Stimulated activated CD4-positive, alpha-beta T cell treated with anti-CD3 and anti-CD28 coated beads, TNF-alpha, amount 100 ng/mL, for 24 hours (primary cell): ENCODE results near the gene FAM241B.
A peak's percentile ranks its signal among the peaks of the same experiment; 100 is the strongest.

Source experiments
- DNase-seq, 3 experiments: peaks; one replicate each; pipeline ENCODE4 v3.0.0-alpha.2; 2020; ENCODE audit warnings: low read depth in 3 of 3

The FAM241B gene

DNA sequence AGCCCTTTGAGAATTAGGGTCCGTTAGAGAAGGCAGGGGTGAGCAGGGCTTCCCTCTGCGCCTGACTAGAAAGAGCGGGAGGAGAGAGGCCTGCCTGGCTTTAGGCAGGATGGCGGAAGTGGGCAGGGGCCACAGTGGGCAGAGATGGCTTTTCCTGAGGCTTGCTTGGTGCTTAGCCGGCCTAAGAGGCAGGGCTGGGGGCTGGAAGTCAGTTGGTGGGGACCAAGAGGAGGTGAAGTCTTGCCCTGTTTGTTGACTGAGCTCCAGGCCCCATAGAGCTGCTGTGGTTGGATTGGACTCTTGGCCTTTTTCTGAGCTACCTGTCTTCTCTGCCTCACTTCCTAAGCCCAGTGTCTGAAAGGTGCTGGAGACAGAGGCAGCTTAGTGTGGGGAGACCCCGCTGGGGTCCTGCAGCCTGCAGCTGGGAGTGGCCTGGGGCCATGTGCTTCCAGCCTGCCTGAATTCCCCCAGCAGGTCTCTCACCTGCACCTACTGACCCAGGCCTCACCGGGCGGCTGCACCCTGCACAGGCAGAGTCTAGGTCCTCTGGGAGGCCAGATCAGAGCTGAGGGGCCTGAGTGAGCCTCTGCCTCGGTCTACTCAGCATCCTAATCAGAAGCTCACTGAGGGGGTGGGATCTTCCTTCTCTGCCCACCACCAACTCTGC is 4.8 kb downstream of the FAM241B start:
- DNase-seq = no peak

DNA sequence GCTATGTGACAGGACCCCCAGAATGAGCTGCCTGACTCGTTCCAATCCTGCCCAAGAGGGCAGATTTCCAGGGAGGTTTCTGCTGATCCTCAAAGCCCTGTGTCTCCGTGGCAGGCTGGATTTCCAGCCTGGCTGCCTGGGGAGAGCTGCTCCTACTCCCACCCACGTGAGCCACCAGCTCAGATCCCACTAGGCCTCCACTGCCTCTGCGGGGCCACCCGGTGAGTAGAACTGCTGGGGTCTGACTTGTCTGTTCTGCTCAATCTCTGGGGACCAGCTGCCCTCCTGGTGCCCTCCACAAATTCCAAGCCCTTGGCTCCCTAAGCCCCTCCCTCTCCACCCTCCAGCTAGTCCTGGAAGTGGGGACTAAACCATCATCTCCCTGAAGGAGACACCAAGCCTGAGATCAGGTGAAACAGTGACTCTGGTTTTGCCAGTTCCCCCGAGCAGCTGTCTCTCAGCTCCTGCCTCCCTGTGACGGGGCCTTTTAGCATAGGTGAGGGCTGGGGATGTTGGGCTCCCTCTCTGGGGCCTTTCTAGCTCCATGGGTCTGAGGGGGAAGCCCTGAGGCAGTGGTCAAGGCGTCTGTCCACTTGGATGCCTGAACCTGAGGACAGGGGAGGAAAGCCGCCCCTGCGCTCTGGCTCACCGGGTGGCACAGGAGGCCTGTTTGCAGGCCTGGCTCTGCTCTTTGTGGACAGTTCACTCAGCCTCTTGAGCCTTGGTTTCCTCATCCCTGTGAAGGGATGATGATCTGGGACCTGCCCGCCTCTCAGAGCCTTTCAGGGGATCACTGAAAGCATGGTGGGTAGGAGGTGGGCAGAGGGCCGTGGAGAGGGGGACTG is 5.6 kb downstream of the FAM241B start:
- DNase-seq = no peak

DNA sequence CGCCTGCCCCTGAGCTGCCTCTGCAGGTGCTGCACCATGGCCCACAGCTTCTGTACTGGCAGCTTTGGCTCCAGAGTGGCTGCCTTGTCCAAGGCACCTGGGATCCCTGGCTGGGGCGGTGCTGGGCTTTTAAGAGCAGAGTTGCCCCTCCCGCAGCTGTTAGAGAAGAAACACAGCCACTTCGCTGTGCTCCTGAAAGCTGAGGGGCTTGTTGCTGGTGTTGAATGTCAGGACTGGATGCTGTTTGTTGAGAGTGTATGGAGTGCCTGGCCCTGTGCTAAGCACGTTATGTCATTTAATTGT is 6.2 kb downstream of the FAM241B start:
- no peak for DNase-seq

DNA sequence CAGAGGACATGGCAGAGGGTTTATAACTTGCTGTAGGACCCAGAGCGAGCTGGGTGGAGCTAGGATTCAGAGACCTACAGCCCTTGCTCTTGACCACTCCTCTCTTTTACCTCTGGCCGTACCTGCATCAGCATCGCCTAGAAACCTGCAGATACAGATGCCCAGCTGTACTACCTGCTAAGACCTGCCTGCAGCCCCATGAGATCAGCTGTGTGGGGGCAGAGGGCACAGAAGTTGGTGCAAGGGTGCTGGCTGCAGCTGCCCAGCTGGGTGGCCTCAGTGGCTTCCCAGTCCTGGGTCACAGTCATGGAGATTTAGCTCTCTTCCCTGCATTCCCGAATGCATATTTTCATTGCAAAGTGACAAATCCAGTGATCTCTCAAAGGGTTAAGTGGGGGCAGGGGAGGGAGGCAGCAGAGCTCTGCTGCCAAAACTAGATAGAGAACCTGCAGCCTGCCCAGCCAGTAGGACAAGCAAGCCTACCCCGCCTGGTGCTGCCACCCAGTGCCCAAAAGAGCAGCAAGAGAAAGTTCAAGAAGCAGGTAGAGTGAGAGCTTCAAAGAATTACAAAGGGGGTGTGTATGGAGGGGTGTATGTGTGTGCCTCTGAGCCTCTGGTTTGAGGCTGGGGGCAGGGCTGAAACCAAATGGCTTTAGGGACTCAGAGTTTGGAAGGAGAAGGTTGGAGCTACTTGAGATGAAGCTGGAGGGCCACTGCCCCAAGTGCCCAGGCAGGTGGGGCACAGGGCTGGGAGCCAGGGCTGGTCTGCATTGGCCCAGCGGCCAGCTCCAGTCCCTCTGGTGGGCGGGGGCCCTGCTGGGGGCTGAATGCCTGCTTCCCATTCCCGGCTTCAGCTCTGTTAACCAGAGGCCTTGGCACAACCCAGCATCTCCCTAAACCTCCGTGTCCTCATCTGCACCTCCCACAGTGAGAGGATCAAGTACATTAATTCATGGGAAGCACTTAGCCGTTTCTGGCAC is 6.9 kb downstream of the FAM241B start:
- no peak for DNase-seq

DNA sequence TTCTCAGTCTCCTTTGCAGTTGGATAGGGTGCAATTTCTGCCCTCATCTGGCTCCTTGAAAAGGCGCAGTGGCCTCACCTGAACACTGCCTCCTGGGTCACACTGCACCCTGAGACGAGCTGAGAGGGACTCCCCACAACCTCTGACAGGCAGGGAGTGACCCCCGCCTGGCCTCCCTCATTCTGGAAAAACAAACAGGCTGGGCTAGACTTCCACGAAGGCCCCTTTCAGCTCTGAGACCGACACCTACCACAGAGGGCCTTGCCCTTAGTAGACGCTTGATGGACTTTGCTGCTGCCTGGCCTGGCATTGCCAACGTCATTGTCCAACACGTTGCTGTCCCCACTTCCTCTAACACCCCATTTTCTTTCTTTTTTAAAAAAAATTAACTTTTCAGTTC is 8.6 kb downstream of the FAM241B start:
- no peak for DNase-seq

DNA sequence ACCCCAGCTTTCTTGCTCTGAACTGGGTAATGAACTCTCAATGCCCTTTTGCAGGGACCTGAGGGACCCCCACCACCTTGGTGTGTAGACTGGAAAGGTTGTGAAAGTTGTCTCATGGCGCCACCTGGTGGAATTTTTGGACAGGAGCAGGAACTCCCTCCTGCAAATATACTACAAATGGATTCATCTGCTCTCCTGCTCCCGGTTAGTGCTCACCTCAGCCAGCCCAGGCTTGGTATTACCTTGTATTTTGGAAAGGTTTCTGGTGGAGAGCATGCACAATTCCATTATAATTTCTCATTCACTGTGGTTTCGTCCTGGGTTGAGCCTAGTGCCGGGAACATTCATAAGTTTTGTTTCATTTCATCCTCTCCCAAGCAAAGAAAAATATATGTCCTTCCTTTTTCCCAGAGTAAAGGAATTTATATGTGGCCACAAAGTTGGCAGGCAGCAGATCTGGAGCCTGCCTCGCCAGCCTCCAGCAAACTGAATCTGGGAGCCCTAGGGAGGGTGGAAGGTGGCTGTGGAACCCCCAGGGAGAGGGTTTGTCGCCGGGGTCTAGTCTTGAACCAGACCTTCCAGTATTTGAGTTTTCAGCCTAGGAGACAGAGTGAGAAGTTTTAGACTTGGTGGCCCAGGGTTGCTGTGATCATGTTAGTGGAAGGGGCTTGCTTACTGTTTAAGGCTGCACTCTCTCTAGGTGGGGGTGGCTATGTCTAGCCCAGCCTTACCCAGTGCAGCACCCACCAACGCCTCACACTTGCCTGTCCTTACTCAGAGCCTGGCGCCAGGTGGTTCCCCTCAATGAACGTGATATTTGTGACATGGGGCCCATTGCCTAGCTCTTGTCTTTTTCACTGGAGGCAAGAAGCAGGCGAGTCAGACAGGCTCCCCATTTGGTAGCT is 9.5 kb downstream of the FAM241B start:
- peak; percentile 45 to 57 (median 55) for DNase-seq

DNA sequence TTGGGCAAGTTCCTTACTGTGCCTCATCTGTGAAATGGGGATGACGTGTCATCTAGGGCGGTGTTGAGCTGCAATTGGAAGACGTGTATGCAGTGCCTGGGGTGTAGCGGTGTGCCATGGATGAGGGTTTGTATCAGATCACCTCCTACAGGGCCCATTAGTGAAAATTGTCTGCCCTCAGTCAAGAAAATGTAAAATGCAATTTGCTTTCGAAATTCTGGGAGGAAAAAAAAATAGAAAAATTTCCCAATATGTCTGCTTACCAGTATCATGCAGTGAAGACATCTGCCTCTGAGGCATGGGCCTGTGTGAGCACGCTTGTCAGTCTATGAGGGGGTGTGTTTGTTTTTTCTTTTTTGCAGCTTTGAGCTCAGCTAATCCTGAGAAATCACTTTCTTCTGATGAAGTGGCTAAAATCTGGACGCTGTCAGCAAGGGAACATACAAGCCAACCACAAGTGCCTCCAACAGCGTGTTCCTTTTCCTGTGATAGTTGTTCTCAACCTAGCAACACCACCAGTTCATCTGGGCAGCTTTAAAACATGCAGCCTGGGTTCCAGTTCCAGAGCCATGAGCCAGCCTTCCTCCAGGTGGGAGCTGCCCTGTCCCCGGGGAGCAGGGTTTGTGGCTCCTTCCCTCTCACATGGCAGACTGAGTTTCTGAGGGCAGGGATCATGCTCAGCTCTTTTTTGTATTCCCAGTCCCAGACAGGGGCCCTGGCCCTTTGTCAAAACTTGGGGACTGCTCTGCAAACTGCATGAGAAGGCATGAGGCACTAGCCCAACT is 10.3 kb downstream of the FAM241B start:
- no peak for DNase-seq

DNA sequence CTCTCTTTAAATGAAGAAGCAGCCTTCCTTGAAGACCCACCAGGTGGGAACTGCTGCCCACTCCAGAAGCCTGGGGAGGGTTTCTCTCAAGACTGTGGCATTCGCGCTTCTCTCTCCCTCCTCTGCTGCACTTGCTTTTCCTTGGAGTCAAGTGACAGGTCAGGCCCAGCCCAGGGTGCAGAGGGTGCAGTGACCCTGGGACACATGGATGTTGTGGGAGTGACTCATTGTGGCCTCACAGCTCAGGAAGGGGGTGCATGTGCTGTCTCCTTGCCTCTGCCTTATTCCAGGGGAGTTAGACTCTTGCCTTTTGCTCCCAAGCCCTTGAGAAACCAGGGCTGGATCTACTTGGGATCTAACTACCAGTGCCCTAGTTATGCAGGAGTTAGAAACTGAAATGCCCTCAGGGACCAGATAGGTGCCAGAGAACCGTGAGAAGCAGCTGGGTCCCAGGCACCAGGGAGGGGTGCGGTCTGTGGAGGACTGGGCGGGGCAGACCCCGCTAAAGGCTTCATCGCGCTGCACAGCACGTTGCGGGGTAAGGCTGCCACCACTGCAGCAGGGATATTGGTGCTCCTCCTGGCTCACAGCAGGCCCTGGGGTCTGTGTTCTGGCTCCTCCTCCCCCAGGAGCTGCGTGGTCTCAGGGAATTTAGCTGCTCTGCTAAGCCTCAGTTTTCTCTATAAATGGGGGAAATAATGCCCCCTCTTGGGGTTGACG is 11.4 kb downstream of the FAM241B start:
- DNase-seq = no peak

DNA sequence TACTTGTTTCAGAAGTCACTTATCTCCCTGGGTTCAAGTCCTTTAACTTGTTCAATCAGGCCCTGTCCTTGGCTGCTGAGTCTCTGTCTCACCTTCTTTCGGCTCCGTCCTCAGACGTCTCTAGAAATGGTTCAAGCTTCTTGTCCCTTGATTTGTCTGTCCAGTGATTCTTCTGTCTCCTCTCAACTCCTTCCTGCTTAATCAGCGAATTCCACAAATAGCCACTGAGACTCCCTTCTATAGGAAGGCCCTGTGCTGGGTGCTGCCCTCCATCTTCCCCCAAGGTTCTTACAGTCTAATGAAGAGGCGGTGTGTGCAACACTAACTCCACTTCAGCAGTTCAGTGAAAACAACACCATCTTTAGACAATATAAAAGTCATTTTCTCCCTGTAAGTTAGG is 12.7 kb downstream of the FAM241B start:
- no peak for DNase-seq

DNA sequence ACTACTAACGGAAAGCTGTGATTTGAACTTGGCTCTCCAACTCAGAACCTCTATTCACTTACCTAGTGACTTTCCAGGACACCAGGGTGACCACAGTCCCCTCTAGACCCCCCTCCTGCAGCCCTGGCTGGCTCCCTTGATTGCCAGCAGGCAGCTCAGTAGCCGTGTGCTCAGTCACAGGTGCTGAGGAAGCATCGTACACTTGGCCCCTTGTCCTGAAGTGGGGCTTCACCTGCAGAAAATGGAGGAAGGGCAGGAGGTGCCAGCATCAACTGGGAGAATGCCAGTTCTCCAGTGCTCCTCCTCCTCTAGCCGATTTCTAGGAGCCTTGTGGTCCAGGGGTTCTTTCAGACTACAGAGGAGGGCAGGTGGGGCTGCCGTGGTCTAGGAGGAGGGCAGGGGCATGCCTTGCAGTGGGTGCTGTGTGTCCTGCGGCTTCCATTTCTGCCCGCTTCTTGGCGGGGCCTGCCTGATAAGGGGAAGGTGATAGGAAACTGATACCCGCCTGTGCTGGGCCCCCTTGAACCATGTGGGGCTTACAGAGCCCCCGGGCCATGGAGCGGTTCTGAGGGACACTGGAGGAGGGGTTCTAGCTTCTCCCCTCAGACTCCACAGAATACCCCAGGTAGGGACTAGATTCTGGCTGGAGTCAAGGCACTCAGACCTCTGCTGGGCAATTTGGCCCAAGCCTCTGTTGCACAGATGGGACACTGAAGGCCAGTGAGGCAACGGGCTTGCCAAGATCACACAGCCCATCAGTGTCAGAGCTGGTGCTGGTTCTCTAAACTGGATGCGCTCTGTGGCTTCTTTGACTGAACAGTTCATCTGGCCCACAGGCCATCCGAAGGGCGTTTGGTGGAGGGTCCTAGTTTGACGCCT is 14.0 kb downstream of the FAM241B start:
- DNase-seq = no peak

DNA sequence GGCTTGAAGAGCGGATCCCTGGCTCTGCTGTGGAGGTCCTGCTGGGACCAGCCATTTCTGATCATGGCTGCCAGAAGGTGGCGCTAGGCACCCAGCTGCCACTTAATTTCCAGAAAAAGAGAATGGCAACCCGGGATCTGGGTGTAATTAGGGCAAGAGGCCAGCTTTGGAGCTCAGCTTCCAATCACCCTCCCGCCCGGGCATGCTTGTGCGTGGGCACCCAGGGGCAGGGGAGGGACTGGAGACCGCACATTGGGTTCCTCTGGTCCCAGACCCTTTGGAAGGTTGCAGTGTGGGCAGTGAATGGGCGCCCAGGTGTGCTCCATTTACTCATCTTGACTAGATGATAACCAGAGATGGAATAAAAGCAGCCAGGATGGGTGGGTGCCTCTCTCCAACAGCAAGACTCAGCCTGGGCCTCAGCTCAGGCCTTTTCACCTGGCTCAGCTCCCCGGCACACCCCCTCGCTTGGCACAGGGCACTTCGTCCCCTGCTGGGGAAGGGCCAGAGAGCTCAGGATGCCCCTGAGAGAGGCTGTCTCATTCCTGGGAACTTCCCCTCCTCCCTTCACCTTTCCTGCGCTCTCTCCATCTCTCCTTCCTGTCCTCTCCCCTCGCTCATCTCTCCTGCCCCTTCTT is 14.7 kb downstream of the FAM241B start:
- DNase-seq = peak in 1 of 3 experiments; percentile 41

DNA sequence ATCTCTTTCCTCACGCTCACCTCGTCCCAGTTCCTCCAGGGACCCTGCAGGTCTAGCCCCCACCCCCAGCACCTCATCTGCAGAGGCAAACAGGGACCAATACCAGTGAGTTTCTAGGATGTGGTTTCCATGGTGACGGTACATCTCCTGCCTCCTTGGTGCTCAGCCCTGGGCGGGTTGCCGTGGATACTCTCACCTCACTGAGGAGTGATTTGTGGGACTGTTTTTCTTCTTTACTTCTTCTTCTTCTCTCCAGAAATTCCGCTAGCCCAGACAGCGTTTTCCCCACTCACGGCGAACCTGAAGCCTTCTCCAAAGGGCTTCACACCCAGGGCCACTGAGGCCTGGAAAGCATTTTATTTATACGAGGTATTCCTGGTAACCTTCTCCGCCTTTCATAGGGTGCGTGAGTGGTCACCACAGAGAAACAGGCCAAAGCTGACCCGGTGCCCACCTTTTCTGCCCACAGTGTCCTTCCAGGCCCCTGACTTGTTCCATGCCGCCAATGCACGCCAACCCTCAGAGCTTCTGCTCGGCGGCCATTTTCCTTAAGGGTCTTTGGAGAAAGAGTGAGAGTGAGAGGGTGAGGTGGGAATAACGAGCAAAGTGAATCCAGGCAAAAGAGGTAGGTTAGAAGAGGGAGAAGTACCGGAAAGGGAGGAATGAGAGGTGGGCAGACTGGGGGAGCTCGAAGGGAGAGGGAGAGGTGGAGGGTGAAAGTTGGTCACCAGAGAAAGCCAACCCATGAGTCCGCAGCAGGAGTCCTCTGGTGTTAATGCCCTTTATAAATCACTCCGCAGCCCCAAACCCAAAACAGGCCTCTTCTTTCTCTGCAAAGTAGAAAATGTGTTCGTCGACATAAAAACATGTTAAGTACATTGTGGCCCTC is 15.5 kb downstream of the FAM241B start:
- DNase-seq = no peak

DNA sequence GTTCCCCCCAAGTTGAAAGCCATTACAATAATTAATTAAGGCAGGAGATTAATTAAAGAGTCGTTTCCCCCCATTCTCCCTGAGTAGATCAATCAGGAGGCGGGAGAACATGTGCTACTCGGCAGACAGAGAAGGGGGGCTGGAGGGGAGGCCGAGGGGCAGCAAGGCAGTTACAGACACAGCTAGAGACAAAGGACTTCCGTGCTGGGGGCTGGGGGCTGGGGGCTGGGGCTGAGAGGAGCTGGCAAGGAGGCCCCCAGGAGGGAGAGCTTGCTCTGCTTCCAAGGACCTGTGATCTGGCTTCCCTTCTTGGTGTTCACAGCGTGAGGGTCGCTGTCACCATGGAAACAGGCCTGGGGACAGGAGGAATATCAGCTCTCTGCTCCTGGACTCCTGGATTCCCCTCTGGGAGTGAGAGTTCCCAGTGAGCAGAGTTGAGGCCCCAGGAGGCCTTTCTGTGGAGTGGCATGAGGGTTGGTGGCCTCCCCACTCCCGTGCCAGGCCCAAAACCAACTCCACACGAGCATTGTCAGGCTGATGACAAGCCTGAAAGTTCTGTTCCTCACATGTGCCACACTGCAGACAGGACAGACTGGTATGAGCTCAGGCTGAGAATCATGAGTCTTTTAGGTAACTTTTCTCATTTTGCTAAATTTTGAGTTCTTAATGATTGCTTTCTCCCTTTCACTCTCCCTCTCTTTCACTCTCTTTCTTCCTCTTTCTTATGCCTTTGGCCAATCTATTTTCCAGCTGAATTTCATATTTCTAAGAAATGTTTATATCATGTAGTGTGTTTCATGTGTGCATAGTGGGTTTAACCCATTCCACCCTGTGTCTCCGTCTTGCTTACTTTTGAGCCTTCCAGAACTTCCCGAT is 16.4 kb downstream of the FAM241B start:
- no peak for DNase-seq

DNA sequence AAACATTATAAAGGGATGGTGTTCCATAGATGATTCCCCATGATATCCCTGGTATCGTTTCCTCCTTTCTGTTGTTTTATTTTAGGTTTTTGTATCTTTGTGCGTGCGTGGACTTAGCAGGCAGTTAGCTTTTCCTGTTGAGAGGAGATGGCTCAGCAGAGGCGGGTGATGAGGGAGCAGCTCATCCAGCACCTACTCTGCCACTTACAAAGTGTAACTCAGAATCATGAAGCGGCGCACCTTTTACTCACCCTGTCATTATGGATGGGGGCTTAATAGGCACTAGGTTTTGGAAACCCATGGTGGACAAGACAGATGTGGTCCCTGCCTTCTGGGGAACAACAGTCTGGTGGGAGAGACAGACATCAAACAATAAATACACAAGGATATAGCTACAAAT is 17.1 kb downstream of the FAM241B start:
- no peak for DNase-seq

DNA sequence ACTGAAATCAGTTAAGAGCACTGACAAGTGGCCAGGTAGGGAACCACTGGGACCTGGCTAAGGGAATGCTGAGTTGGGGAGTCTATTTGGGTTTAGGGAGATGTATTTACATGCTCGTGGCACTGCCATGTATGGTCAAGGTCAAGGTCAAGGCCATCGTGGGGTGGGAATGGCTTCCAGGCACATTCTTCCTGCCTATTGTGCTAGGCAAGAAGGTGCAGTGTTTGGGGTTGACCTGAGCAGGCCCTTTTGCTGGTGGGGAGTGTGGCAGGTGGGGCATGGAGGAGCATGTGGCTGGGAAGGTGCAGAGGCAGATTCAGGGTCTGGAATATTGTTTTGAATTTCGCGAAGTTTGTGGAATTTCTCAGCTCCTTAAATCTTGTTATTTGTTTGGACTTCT is 17.8 kb downstream of the FAM241B start:
- DNase-seq = no peak

DNA sequence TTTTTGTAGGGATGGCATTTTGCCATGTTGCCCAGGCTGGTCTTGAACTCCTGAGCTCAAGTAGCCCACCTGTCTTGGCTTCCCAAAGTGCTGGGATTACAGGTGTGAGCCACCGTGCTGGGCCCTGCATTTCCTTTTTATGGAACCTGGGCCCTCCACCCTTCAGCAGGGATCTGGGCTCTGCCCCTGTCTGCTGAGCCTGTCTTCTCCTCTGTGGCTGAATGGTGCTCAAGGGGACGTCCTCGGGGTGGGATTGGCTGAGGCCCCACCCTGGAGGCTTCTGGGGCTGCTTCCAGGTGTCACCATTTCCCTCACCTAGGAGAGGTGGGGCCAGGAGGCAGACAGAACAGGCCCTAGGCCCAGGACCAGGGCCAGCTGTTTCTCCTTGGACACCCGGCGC is 18.4 kb downstream of the FAM241B start:
- DNase-seq = no peak
